DLD1 (cell line): ENCODE measurements around the gene SMCO4.
"Not testable (repeated sequence)": the region's sequence is repeated elsewhere in the genome, so short reads cannot be mapped to it uniquely, and the experiment has no call there.

ENCODE experiments used
- in situ Hi-C: cut with HindIII; loops from 2 replicates; pipeline ENCODE4 v1.10.0; 2017; ENCODE audit warnings: low sequenced_read_pairs

The SMCO4 gene

GRCh38 chr11:93560199-93560932 lies 17.2 kb upstream of the SMCO4 start:
- in situ Hi-C loops, result no loop called here

- in situ Hi-C loops, result no loop called here
These were observed 16.5 kb upstream of the SMCO4 start for GRCh38 chr11:93559681-93560080.

DNA sequence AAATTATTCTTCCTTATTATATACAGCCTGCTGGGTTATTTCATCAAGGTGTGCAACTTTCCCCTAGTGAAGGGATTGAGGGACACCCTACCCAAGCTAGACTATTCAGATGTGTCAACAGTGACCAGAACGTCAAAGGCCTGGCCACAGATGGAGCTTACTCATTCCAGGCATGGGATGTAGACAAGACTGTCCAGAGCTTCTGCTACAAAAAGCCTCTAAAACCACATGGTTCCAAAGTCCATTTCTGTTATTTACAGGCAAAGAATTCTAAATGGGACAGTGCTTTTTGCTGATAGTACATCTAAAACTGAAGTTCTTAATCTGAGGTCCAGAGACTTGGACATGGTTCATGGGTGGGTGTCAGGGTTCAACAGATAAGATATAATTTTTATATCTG lies 9.7 kb upstream of the SMCO4 start:
- in situ Hi-C loops, result no loop called here

- in situ Hi-C loops, result no loop called here
These were observed 6.8 kb upstream of the SMCO4 start for GRCh38 chr11:93549976-93550375.

DNA sequence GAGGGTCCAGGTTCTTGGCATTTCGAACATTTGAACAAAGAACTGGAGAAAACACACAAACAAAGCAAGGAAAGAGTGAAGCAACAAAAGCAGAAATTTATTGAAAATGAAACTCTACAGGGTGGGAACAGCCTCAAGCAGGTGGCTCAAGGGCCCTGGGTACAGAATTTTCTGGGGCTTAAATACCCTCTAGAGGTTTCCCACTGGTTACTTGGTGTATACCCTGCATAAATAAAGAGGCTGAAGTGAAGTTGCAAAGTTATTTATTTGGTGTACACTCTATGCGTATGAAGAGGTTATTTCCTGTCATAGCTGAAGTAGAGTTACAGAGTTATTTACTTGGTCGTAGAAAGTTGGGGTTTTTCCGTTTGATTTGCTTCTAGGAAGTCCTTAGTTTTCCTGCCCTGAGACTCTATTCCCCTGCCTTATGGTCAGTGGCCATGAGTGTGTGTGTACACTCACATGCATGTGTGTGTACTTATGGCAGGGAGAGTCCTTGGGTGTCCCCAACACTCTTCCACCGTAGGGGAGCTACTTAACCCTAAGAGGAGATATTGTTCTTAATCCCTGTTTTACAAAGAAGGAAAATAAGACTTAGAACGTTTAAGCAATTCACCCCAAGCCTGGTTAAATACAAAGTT lies 5.6 kb upstream of the SMCO4 start:
- in situ Hi-C loops, result no loop called here

DNA sequence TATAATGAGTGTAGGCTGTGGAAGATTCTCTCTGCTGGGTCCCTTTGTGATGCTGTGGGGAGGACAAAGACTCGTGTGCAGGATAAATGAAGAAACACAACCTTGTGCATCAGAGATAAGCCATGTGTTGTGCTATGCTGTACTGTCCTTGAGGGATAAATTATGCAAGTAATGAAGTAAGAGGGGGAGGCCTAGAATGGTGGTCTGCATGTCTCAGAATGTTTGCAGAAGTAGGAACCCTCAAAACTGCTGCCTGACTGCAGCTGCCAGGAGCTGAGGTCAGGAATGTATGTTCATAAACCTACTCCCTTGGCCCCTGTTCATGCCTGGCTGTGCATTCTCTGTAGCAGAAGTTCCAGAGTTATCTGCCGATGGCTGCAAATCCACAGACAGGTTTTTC lies 4.6 kb upstream of the SMCO4 start:
- in situ Hi-C loops, result no loop called here

DNA sequence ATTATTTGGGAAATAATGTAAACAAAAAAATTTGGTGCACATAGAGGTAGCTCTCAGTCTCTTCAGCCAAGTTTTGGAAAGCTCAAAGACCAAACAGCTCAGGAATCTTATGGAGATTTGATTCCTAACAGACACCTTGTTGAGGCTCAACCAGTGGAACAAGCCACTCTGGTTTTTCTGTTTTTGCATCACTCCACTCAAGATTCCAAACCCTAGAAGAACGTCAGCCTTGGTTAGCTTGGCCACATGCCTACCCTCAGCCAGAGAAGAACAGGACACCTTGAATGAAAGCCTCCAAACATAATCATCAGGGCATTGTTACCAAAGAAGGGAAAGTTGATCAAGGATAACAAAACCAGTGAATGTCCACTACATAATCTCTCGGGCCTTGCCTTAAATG lies 3.8 kb upstream of the SMCO4 start:
- in situ Hi-C loops, result no loop called here

DNA sequence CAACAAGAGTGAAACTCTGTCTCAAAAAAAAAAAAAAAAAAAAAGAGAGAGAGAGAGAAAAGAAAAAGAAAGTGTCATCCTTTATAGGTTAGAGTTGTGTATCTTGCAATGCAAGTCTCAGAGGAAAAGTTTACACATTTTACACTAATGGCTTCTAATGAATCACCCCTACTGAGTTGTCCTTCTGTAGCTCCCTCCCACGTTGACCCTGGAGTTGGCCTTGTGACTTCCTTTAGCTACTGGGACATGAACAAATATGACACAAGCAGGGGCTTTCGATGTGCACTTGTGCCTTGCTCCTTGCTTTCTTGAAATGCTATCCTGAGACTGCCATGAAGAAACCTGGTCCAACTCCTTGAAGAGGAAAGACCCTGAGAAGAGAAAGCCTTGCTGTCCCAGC lies 2.4 kb upstream of the SMCO4 start:
- in situ Hi-C loops, result no loop called here

- in situ Hi-C loops, result no loop called here
These were observed 371 bp downstream of the SMCO4 start for GRCh38 chr11:93542811-93543229.

- in situ Hi-C loops, result no loop called here
These were observed 1.0 kb downstream of the SMCO4 start for GRCh38 chr11:93541884-93542810.

GRCh38 chr11:93540896-93541553 lies 2.2 kb downstream of the SMCO4 start:
- in situ Hi-C loops, result no loop called here

DNA sequence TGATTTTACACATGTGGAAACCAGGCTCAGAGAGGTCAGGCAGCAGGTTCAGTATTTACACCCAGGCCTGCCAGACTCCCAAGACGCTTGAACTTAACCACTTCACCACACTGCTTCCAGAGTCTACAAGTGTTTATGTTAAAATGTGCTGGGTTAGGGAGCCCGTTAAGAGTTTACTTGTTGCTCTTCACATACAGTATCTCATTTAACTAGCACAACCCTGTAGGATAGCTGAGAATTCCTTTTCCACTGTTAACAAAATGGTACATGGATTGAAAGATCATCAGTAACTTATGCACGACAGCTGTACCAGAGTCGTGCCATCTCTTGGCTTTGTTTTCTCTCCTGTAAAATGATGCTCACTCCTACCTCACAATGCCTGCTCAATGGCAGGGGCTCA lies 2.9 kb downstream of the SMCO4 start:
- in situ Hi-C loops, result no loop called here

GRCh38 chr11:93537767-93538261 lies 5.4 kb downstream of the SMCO4 start:
- in situ Hi-C loops, result no loop called here

- in situ Hi-C loops, result no loop called here
These were observed 6.1 kb downstream of the SMCO4 start for GRCh38 chr11:93537049-93537448.

DNA sequence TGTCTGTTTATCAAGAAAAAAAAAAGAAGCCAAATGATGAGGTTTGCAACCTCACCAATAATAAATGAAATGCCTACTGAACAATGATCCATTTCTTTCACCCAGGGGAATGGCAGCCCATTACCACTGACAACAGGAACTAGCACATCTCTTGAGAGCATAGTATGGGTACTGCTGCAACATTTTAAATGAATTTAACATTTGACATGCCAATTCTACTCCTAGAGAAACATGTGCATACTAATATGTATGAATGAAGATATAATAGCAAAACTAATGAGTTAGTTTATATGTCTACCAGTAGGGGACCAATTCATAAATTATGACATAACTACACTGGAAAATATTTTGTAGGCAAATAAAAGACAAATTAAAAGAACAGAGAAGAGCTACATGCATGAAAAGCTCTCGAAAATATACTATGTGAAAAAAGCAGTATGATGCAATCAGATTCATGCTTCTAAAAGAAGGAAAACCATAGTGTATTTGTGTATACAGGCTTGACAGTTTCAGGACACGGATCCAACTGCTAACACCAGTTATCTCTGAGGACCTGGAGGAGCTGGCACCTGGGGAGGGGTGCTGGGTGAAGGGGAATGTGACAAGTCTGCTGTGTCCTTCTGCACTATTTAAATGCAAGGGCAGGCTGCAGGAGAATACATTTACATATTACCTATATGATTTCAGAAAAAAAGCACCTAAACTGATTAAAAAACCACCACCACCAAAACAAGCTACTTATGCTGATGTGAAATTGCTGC lies 6.9 kb downstream of the SMCO4 start:
- in situ Hi-C loops, result no loop called here

GRCh38 chr11:93535578-93535977 lies 7.6 kb downstream of the SMCO4 start:
- in situ Hi-C loops, result not testable (repeated sequence)

- in situ Hi-C loops, result no loop called here
These were observed 10.4 kb downstream of the SMCO4 start for GRCh38 chr11:93532806-93533205.

GRCh38 chr11:93532281-93532789 lies 10.9 kb downstream of the SMCO4 start:
- in situ Hi-C loops, result no loop called here

DNA sequence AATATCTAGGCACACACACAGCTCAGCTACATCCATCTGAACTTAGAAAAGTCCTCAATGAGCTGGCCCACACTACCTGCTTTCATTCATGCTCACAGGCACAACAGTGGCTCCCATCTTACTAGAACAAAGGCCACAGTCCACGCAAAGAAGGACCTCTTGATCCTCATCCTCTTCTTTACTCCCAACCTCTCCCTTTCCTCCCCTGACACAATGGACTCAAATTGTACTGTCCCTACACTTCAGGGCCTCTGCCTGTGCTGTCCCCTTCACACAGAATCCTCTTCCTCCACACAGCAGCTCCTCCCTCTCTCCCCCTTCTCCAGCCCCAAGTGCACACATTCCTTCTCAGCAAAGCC lies 12.7 kb downstream of the SMCO4 start:
- in situ Hi-C loops, result no loop called here
